Raji (cell line): Measurements from ENCODE around the gene GRIK4.

ENCODE experiments used
- POLR2A ChIP-seq: IDR thresholded peaks from 2 replicates; pipeline ENCODE4 v1.6.1; 2011; ENCODE audit warnings: low read depth, low read length, control low read depth; ENCODE audit not compliant: insufficient read depth

The GRIK4 gene

DNA sequence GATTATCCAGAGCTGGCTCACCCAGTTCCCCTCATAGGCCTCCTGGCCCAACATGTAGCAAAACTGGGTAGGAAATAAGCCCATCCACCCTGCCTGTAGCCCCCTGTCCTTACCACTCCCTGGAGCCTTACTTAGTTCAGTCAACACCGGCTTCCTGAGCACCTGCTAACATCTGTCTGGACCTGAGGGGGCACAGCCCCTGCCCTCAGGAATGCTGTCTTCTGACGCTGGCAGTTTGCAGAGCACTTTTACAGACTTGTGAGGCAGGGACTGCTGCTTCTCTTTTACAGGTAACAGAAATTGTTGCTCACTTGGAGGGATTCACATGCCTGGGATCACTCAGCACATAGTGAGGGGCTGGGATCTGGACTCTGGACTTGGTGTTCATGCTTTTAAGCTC, 360.4 kb downstream of the GRIK4 start:
- no peak for TF ChIP-seq POLR2A

DNA sequence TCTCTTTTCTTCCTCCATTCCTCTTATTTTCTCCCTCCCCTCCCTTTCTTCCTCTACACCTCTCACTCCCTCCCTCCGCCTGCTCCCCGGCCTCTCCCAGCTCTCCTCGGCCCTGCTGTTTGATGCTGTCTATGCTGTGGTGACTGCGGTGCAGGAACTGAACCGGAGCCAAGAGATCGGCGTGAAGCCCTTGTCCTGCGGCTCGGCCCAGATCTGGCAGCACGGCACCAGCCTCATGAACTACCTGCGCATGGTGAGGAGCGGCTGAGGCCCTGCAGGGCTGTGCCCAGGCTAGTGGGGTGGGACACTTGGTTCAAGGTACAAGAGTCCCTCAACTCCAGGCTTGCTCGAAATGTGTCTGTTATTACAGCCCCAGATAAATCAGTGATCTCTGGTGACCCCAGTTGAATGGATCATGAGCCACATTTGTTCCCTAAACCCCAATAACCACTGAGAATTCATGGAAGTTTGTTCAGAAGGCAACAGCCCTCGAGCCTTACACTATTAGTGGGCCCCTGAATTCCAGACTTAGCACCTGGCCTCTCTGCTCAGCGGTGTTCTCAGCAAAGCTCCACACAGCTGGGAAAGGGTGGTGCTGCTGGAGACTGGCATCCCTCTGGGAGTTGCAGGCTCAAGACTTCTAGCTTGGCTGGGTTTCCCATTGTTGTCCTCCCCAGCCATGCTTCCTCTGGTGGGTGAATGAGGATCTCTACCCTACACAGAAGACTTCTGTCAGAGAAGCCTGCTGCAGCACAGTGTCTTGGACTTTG, 362.6 kb downstream of the GRIK4 start:
- no peak for TF ChIP-seq POLR2A

DNA sequence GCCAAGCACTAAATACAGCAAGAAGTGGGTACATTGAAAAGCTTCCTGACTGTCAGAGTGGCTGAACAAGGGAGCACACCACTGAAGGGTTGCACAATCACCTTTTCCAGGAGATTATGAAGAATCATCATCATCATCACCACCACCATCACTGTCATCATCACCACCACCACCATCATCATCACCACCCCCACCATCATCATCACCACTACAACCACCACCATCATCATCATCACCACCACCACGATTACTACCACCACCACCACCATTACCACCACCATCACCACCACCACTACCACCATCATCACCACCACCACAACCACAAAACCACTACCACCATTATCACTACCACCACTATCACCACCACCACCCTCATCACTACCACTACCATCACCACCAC, 364.4 kb downstream of the GRIK4 start:
- no peak for TF ChIP-seq POLR2A

DNA sequence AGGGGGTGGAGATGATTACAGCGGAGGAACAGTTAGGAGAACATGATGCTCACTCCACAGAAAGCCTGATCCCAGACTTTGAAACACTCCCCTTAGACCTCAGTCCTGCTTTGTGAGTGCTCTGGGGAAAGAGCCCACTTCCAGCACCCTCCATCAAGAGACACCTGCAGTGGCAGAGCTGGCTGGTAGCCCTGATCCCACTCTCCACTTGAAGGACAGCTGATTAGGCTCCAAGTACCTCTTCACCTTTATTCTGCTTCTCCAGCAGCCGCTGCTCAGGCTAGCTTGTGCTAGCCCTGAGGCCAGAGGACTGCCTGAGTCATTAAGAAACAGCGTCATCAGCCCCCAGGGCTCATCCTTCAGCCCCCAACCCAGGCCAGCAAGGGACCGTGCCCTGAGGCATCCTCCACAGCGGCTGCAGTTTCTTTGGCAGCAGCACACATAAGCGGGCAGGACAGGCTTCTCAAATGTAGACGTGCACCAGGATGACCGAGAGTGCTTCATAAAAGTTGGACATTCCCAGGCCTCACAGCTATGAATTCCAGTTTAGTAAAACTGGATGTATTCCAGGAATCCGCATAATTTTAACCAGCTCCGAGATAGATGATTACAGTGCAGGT, 366.3 kb downstream of the GRIK4 start:
- no peak for TF ChIP-seq POLR2A

DNA sequence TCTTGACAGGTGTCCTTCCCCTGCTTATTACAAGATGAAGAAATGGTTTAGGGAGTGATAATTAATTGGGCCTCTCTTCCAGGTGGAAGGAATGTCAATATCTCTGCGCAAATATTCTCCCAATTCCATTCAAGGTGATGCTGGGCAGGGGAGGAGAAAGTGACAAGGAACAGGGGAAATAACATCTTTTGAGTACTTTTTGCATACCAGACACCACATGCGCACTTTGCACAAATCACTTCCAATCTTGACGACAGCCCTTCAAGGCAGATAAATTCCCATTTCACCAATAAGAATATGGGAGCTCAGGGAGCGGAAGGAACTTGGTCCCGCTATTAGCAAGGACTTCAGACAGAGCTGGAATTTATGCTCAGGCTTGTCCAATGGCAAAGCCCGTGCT, 367.2 kb downstream of the GRIK4 start:
- no peak for TF ChIP-seq POLR2A

DNA sequence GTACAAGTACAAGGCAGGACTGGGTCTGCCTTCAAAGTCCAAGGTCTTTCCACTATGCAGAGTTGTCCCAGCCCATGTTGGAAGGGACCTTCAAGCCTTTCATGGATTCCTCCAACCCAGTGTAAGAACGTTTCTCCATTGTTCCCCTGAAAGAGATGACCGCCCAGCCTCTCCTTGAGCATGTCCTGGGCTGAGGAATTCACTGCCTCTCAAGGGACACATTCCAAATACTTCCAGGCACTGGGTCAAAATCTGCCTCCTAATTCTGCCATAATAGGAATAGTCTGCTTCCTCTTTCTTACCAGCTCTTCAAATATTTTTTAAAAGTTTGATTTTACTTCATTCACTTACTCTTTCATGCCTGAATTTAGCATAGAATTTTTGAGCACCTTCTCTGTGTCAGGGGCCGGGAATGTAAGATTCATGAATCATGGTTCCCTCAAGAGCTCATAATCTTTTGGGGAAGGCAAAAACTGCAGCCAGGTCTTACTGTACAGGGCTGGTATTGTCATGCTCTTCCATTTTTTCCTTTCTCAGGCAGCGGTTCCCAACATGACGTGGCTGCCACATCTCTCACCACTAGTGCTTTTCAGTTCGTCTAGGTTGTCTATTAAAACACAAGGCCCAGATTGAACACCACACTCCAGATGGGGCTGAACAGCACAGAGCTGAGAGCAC, 369.1 kb downstream of the GRIK4 start:
- no peak for TF ChIP-seq POLR2A

DNA sequence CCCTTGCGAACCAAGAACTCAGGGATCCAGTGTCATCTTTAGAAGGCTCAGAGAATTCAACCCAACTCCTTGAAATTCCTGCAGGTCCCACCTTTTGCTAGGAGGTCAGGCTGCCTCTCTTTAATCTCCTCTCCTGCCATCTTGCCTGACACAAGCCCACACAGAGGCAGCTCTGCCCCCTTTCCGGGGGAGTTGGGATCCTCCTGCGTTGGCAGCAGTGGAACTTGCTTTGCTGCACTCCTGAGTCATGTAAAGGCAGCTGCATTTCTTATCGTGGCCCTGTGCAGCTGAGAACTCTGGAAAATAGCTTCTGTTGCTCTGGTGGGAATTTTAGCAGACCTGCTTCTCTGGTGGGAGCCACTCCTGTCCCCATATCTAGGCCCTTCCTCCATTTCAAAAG, 370.0 kb downstream of the GRIK4 start:
- TF ChIP-seq POLR2A = no peak

DNA sequence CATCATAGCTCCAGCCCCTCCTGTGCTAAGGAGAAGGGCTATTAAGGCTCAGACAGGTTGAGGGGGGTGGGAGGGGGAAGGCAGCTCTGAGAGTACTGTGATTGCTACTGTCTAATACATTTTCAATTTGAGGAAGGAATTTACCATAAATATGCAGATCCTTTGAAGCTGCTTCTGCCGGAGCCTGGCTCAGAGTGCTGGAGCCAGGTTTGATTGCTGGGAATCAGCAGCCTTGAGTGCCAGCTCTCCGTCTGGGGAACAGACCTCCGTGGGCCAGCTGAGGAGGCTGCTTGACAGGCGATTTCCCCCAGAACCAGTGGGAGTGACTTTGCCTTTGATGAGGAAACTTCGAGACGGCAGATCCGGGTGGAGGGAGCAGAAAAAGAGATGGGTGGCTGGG, 370.6 kb downstream of the GRIK4 start:
- TF ChIP-seq POLR2A = no peak

DNA sequence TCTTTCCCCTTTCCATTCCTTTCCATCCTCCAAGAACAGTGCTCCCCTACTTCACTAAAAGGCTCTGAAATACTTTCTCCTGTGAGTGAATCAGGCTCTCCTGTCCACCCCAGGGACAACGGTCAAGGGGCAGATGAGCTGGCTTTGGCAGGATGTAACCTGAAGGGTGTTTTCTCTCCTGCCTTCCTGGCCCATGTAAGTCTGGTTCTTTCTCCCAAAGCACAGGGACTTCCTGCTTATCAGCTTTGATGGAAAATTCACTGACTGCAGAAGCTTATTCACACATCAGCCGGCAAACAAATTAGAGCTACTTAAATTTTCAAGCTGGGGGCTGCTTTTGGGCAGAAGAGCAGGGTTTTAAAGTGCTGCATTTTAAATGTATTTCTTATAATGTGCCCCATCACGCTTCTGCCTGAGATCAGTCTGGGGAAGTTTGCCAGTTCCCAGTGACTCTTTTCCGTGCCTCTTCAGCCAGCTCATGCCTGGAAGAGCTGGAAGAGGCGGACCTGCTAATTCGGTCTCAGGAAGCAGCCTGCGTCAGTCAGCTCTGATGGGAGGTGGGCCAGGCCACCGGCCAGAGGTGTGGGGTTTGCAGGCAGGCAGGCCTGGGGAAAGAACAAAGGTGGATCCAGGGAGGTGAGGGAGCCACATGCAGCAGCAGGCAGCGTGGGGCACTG, 372.0 kb downstream of the GRIK4 start:
- no peak for TF ChIP-seq POLR2A

DNA sequence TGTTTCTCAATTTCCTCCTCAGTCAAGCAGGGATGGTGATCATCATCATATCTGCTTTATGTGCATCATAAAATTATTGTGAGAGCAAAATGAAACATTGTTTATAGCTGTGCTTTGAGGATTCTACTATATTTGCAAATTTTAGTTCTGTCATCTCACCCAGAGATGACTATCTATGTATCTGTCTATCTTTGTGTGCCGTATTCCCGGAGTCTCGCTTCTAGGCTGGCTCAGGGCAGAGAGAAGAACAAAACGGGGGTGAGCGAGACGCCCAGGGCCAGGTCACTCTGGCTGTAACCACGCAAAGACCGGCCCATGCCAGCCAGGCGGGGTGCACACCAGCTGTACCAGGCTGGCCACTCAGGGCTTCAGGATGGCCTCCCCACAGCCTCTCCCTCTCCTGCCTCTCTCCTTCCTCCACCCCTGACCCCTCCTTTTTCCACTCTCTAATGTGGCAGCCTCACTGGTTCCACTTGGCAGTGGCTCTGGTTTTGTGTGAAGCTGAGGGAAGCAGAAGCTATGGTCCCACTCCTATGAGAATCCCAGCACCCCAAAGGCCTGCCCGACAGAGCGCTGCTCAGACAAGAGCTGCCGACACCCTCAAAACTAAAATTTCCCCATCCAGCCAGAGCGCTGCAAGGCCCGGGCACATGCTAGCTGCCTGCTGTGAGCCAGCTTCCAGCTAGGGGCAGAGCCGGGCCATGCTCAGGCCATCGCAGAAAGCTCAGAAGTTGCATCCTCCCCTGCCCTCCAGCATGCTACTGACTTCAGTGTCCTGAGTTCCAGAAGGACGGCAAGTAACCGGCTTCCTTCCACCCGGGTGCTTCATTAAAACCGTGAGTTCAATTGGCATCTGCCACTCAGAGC, 372.8 kb downstream of the GRIK4 start:
- no peak for TF ChIP-seq POLR2A

DNA sequence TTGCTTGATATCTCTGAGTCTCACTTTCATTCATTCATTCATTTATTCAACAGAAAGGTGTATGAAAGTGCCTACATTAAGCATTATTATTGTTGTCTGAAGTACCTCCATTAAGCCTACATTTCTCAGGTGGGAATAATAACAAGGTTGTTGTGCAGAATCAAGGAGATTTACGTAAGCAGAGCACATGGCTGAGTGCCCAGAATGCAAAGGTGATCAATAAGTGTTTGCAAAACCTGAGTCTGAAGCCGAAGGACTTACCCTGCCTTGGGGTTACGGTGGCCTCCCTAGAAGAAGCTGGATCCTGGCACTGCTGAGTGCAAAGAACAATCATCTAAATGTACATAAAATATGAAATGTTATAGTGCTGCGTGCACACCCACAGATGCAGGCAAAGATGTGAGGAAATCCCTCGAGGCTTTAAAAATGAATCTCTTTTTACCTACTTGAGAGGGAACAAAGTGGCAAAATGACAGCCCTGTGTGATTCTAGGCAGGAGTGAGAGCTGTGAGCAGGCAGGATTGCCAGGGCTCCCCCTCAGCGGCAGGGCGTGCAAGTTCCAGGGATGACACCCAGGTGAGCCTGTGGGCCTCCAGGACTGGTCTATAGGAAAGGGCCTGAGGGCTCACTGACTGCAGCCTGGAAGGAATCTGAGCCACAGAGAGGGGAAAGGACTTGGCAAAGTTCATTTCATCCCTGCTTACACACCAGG, 379.2 kb downstream of the GRIK4 start:
- no peak for TF ChIP-seq POLR2A

DNA sequence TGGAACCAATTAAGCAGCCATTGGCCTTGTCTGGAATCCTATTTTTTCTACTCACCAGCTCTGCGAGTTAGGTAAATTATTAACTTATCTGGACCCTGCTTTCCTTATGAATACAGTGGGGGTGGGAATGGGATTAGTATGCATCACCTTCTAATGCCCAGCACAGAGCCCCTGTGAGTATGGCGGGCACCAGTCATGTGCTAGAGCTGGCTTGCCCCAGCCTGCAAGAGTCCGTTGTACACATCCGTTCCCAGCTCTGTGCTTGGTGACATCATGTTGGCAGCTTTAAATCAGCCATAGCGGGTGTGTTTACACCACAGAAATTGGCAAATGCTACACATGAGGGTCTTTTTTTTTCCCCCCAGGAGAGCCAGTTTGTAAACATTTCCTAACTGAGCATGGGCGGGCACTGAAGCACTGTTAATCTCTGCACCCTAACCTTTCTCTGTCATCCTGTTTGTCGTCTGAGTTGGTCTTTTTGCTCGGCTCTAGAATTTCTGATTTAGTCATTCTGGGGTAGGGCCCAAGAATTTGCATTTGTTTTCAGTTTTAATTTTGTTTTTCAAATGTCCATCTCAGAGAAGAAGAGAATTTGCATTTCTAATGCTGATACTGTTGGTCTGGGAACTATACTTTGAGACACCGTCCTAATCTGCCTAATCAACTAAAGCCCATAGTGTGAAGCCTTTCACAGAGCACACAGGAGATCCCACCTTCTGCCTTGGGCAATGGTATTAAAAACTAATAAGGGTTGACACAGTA, 382.1 kb downstream of the GRIK4 start:
- TF ChIP-seq POLR2A = no peak

DNA sequence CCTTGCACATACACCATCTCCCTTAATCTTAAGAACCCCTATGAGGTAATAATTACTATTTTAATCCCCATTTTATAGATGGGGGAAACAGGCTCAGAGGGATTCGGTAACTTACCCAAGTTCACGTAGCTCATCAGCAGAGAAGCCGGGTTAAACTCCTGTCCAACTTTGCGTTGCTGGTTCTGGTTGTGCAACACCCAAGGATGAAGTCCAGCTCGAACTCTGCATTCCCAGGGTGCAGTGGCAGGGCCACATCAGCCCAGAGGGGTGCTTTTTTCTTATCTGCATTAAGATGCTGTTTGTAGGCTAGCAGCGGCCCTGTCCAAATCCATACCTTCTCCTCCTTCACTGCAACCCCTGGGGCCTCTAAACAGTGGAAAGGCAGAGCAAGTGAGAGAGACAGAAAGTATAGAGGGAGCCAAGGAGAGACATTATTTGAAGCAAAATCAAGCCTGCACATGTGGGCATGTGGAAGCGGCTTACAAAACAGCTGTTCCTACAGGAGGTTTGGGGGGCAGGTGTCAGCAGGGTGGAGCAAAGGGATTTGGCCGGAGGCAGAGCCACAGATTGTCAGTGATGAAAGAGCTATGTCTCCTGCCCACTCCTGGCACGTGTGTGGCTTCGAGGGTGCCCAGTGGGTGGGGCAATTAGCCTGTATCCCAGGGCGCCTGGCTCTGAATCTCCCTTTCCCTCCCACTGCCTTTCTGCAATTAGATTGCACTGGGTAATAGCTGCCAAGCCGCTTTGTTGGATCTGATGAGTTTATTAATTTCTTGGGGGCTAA, 382.8 kb downstream of the GRIK4 start:
- TF ChIP-seq POLR2A = no peak

DNA sequence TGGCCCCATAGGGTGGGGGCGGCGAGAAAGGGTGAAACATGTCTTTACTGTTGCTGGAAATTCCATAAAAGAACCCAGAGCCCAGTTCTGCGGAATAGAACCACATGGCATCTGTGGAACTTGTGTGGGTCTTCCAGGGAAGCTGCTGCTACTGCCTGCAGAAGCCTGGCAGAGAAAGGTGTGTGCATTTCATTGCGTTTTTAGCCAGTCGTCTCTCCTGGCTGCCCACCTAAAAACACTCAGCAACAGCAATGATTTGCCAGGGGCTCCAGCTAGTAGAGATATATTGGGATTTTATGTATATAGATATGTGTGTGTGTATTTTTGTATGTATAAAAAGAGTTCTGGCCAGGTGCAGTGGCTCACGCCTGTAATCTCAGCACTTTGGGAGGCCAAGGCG, 385.1 kb downstream of the GRIK4 start:
- no peak for TF ChIP-seq POLR2A
